IMR-90 (cell line): ENCODE data around the gene VMO1. TPM values are rescaled to one million over a fixed set of nuclear protein-coding genes. Genes with fewer than 3 reads are reported as not detected.

Experiments used
- ATAC-seq: fragments of 200-7000 bp; cut with Tn5 transposase; 2 replicates; pipeline ENCODE4 v1.9.1; 2020; ENCODE audit warnings: low read depth, mild to moderate bottlenecking, moderate library complexity
- BruUV-seq: library from RNA; stranded (reverse); fragments of 400-500 nt; replicated peaks from 2 replicates; lab custom pipeline; 2021; lab: Mats Ljungman, UMichigan
- CTCF ChIA-PET: fragments of 300-600 bp; formaldehyde crosslinking; extraction: SDS; loops from one replicate; lab custom pipeline; 2021; ENCODE audit warnings: antibody characterized with exemption; lab: Yijun Ruan, JAX
- POLR2A ChIA-PET: fragments of 300-600 bp; sonication (Branson Sonifier 250); formaldehyde crosslinking; loops from one replicate; lab custom pipeline; 2022; ENCODE audit warnings: antibody characterized with exemption; ENCODE audit not compliant: unreplicated experiment; lab: Charles Lee
- DNase-seq: peaks from one replicate; pipeline ENCODE4 v3.0.0; 2013
- H2AFZ ChIP-seq: replicated peaks from 2 replicates; pipeline ENCODE3; 2013; ENCODE audit warnings: low read length, mild to moderate bottlenecking; ENCODE audit not compliant: poor library complexity
- H2AK5ac ChIP-seq: 2 replicates; pipeline ENCODE4 v1.6.1; 2013; ENCODE audit warnings: low read depth, low read length, inconsistent platforms
- H2AK9ac ChIP-seq: replicated peaks from 2 replicates; pipeline ENCODE3; 2013; ENCODE audit warnings: mild to moderate bottlenecking, low read depth, low read length, moderate library complexity; ENCODE audit not compliant: poor library complexity
- H2BK120ac ChIP-seq: 2 replicates; pipeline ENCODE4 v1.6.1; 2013; ENCODE audit warnings: low read depth, low read length, inconsistent platforms
- H2BK15ac ChIP-seq: 3 replicates; pipeline ENCODE4 v1.6.1; 2013; ENCODE audit warnings: low read depth, low read length, inconsistent platforms
- H2BK20ac ChIP-seq: 2 replicates; pipeline ENCODE4 v1.6.1; 2013; ENCODE audit warnings: low read depth, mild to moderate bottlenecking, inconsistent platforms, low read length, moderate library complexity
- H2BK5ac ChIP-seq: 2 replicates; pipeline ENCODE4 v1.6.1; 2013; ENCODE audit warnings: mild to moderate bottlenecking, low read depth, low read length, inconsistent platforms; ENCODE audit not compliant: poor library complexity, severe bottlenecking
- H3K14ac ChIP-seq: replicated peaks from 2 replicates; pipeline ENCODE4 v1.6.1; 2013; ENCODE audit warnings: low read depth, low read length, inconsistent platforms
- H3K18ac ChIP-seq: 2 replicates; pipeline ENCODE4 v1.6.1; 2013; ENCODE audit warnings: low read depth, low read length, control low read depth
- H3K23ac ChIP-seq: 2 replicates; pipeline ENCODE4 v1.6.1; 2013; ENCODE audit warnings: low read depth, low read length, inconsistent platforms
- H3K27ac ChIP-seq: 2 replicates; pipeline ENCODE4 v1.5.1; 2013; ENCODE audit warnings: mild to moderate bottlenecking, control low read depth, low read length; ENCODE audit not compliant: insufficient read depth
- H3K27me3 ChIP-seq: 2 replicates; pipeline ENCODE4 v1.6.1; 2013; ENCODE audit warnings: low read length; ENCODE audit not compliant: control insufficient read depth, insufficient read depth
- H3K36me3 ChIP-seq: 2 replicates; pipeline ENCODE4 v1.6.1; 2013; ENCODE audit warnings: low read length, mixed read lengths; ENCODE audit not compliant: control insufficient read depth, insufficient read depth
- H3K4ac ChIP-seq: 2 replicates; pipeline ENCODE4 v1.6.1; 2013; ENCODE audit warnings: low read depth, low read length, inconsistent platforms
- H3K4me1 ChIP-seq: 2 replicates; pipeline ENCODE4 v1.6.1; 2013; ENCODE audit warnings: low read length, mixed read lengths; ENCODE audit not compliant: control insufficient read depth, insufficient read depth
- H3K4me2 ChIP-seq: 2 replicates; pipeline ENCODE4 v1.6.1; 2013; ENCODE audit warnings: low read depth, mild to moderate bottlenecking, control low read depth, low read length, moderate library complexity
- H3K4me3 ChIP-seq: 2 replicates; pipeline ENCODE4 v1.5.1; 2013; ENCODE audit warnings: low read depth, mild to moderate bottlenecking, control low read depth, low read length, moderate library complexity; ENCODE audit not compliant: insufficient read depth
- H3K56ac ChIP-seq: 2 replicates; pipeline ENCODE4 v1.6.1; 2013; ENCODE audit warnings: low read length, inconsistent platforms; ENCODE audit not compliant: insufficient read depth; ENCODE audit errors: extremely low read depth
- H3K79me1 ChIP-seq, 2 experiments: 2 replicates each; pipeline ENCODE4 v1.6.1; 2013; ENCODE audit warnings: low read length in 2 of 2, inconsistent platforms in 1 of 2, low read depth in 1 of 2
- H3K9ac ChIP-seq: 2 replicates; pipeline ENCODE4 v1.6.1; 2013; ENCODE audit warnings: low read depth, low read length, control low read depth
- H3K9me1 ChIP-seq: 2 replicates; pipeline ENCODE4 v1.6.1; 2013; ENCODE audit warnings: low read length, inconsistent platforms; ENCODE audit not compliant: insufficient read depth
- H3K9me3 ChIP-seq: 2 replicates; pipeline ENCODE4 v1.6.1; 2013; ENCODE audit warnings: low read length; ENCODE audit not compliant: control insufficient read depth, insufficient read depth
- H4K20me1 ChIP-seq: 2 replicates; pipeline ENCODE4 v1.6.1; 2013; ENCODE audit warnings: low read length, inconsistent platforms; ENCODE audit not compliant: insufficient read depth
- H4K5ac ChIP-seq: 2 replicates; pipeline ENCODE4 v1.6.1; 2013; ENCODE audit warnings: mild to moderate bottlenecking, low read depth, low read length, control low read depth
- H4K8ac ChIP-seq, 2 experiments: 2 replicates each; pipeline ENCODE4 v1.6.1; 2013; ENCODE audit warnings: low read depth in 2 of 2, low read length in 2 of 2, control low read depth in 1 of 2, inconsistent platforms in 1 of 2
- H4K91ac ChIP-seq: 2 replicates; pipeline ENCODE4 v1.6.1; 2013; ENCODE audit warnings: low read depth, low read length, inconsistent platforms; ENCODE audit not compliant: insufficient read depth
- BHLHE40 ChIP-seq: fragments of 150-350 bp; IDR thresholded peaks from 2 replicates; pipeline ENCODE4 v1.6.1; 2016; ENCODE audit warnings: mild to moderate bottlenecking, low read depth, low read length
- CEBPB ChIP-seq: IDR thresholded peaks from 2 replicates; pipeline ENCODE4 v1.6.1; 2012; ENCODE audit warnings: low read depth, low read length, improper control_type of control experiment
- CTCF ChIP-seq: conservative IDR thresholded peaks from 2 replicates; pipeline ENCODE4 v1.5.1; 2012; ENCODE audit warnings: mild to moderate bottlenecking, low read depth, low read length, improper control_type of control experiment
- ELK1 ChIP-seq: fragments of 150-350 bp; IDR thresholded peaks from 2 replicates; pipeline ENCODE4 v1.6.1; 2016; ENCODE audit warnings: low read depth, mild to moderate bottlenecking, low read length, moderate library complexity, borderline replicate concordance
- FOS ChIP-seq: fragments of 150-350 bp; IDR thresholded peaks from 2 replicates; pipeline ENCODE4 v1.6.1; 2016; ENCODE audit warnings: low read depth, low read length
- MAFK ChIP-seq: IDR thresholded peaks from 2 replicates; pipeline ENCODE4 v1.6.1; 2012; ENCODE audit warnings: low read depth, low read length, improper control_type of control experiment
- MAZ ChIP-seq: IDR thresholded peaks from 2 replicates; pipeline ENCODE4 v1.6.1; 2012; ENCODE audit warnings: low read depth, mild to moderate bottlenecking, low read length, improper control_type of control experiment, moderate library complexity, borderline replicate concordance
- MXI1 ChIP-seq: IDR thresholded peaks from 2 replicates; pipeline ENCODE4 v1.6.1; 2012; ENCODE audit warnings: low read depth, mild to moderate bottlenecking, low read length, moderate library complexity, borderline replicate concordance
- NFE2L2 ChIP-seq: fragments of 150-350 bp; IDR thresholded peaks from 2 replicates; pipeline ENCODE4 v1.6.1; 2016; ENCODE audit warnings: low read depth, mild to moderate bottlenecking, low read length
- POLR2A ChIP-seq: IDR thresholded peaks from 2 replicates; pipeline ENCODE4 v1.6.1; 2012; ENCODE audit warnings: mild to moderate bottlenecking, low read depth, low read length
- RAD21 ChIP-seq: IDR thresholded peaks from 2 replicates; pipeline ENCODE4 v1.6.1; 2012; ENCODE audit warnings: low read length, improper control_type of control experiment
- RCOR1 ChIP-seq: IDR thresholded peaks from 2 replicates; pipeline ENCODE4 v1.6.1; 2012; ENCODE audit warnings: mild to moderate bottlenecking, low read length, improper control_type of control experiment; ENCODE audit not compliant: insufficient replicate concordance
- RFX5 ChIP-seq: IDR thresholded peaks from 2 replicates; pipeline ENCODE4 v1.8.0; 2012; ENCODE audit warnings: low read depth, mild to moderate bottlenecking, low read length, moderate library complexity
- SMC3 ChIP-seq: fragments of 150-350 bp; IDR thresholded peaks from 2 replicates; pipeline ENCODE4 v1.6.1; 2016; ENCODE audit warnings: low read depth, mild to moderate bottlenecking, antibody characterized with exemption, low read length, moderate library complexity
- USF2 ChIP-seq: fragments of 150-350 bp; IDR thresholded peaks from 2 replicates; pipeline ENCODE4 v1.6.1; 2017; ENCODE audit warnings: mild to moderate bottlenecking, antibody characterized with exemption, low read length, low read depth
- WGBS, 2 experiments: methylation state at CpG; one replicate each; pipeline versions ENCODE4 v1.1.5 to v1.1.7; 2013; ENCODE audit warnings: missing lambda C conversion rate in 2 of 2; ENCODE audit not compliant: insufficient read length in 1 of 2; ENCODE audit errors: extremely low coverage in 2 of 2; 5-methylcytosine and 5-hydroxymethylcytosine counted together
- dilution Hi-C: fragments of 300-500 bp; cut with HindIII; formaldehyde crosslinking; loops from one replicate; pipeline ENCODE4 v1.14.3; 2018; ENCODE audit warnings: low sequenced_read_pairs; ENCODE audit not compliant: unreplicated experiment
- in situ Hi-C: fragments of 300-500 bp; cut with MboI; formaldehyde crosslinking; loops from 3 replicates; pipeline ENCODE4 v1.14.3; 2019; ENCODE audit warnings: low sequenced_read_pairs, inconsistent platforms, mixed read lengths
- intact Hi-C: fragments of 100-400 bp; cut with micrococcal nuclease; formaldehyde crosslinking; loops from 2 replicates; pipeline ENCODE4 v1.10.0; 2022
- polyA plus RNA-seq, 3 experiments: library from polyadenylated mRNA; depleted of rRNA; stranded (reverse); fragments of >200 nt; gene quantifications; 2 replicates each; pipeline ENCODE4 v1.2.3, GENCODE V29; 2012; ENCODE audit warnings: low replicate concordance in 1 of 3
- total RNA-seq: library from RNA; depleted of rRNA; stranded (reverse); fragments of >200 nt; gene quantifications from 2 replicates; pipeline ENCODE4 v1.2.3, GENCODE V29; 2012

The VMO1 gene
- total and polyA plus RNA-seq, 2 of the 4 experiments (the other 2 are of a cell fraction): 0.14 TPM; not detected in 1

- Histone ChIP-seq H2BK5ac (no peak overlapping the region), H4K5ac (no peak overlapping the region), H2BK15ac (no peak overlapping the region), H3K27ac (no peak overlapping the region), H2AFZ (no peak overlapping the region), H3K18ac (no peak overlapping the region), H4K91ac (no peak overlapping the region), H3K4me3 (no peak overlapping the region), H2AK5ac (no peak overlapping the region), H3K9me1 (no peaks in the 10 kb centered on the region), H2AK9ac (no peak overlapping the region), H3K4me2 (no peak overlapping the region), H4K8ac (no peak overlapping the region), H3K23ac (no peak overlapping the region), H4K20me1 (no peaks in the 10 kb centered on the region), H3K9me3 (no peaks in the 10 kb centered on the region), H3K4ac (no peak overlapping the region), H2BK20ac (no peak overlapping the region), H3K36me3 (no peaks in the 10 kb centered on the region), H3K27me3 (peaks cover 37% of the 10 kb centered on the region), H2BK120ac (no peak overlapping the region), H3K14ac (no peak overlapping the region), H3K56ac (no peak overlapping the region), H3K9ac (no peak overlapping the region), H3K79me1 (no peaks in the 10 kb centered on the region), H3K4me1 (no peaks in the 10 kb centered on the region)
- ATAC-seq (no peak), DNase-seq (no peak)
- BruUV-seq: no TSS peak
- WGBS, 2 experiments: no CpG with 5 or more reads among the region's 5 CpGs
- in situ Hi-C loops (no loop called here), dilution Hi-C loops (no loop called here), intact Hi-C loops (no loop called here)
- ChIA-PET POLR2A (no interaction called here), CTCF (no interaction called here)
- TF ChIP-seq RFX5 (no peak), CTCF (no peak), SMC3 (no peak), BHLHE40 (no peak), FOS (no peak), RCOR1 (no peak), CEBPB (no peak), RAD21 (no peak), MAZ (no peak), POLR2A (no peak), USF2 (no peak), MXI1 (no peak), NFE2L2 (no peak), ELK1 (no peak), MAFK (no peak)
These were observed 34.2 kb downstream of the VMO1 start for GRCh38 chr17:4751932-4752331.
